GM10266 (cell line): ENCODE results near the gene TRIM37.

Source experiments
- DNase-seq: peaks from one replicate; pipeline ENCODE4 v3.0.0; 2012; ENCODE audit errors: extremely low spot score
- TF ChIP-seq, protein P1 (sequence below): IDR thresholded peaks from 2 replicates; pipeline ENCODE4 v1.5.1; 2012; ENCODE audit warnings: mild to moderate bottlenecking, low read depth; ENCODE audit not compliant: control insufficient read depth, insufficient read depth; ENCODE audit errors: missing control alignments

The TRIM37 gene

DNA sequence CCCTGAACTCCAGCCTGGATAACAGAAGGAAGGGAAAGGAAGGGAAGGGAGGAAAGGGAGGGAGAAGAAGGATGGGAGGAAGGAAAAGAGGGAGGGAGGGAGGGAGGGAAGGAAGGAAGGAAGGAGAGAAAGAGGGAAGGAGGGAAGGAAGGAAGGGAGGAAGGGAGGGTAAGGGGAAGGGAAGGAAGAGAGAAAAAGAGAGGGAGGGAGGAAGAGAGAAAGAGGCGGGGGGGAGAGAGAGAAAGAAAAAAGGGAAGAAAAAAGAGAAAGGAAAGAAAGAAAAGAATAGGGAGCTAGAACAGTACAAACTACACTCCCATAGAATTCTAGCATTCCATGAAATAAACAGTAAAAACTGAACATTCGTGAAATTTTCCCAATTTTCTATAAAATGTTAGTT, 23.1 kb upstream of the TRIM37 start:
- no peak for DNase-seq
- TF ChIP-seq, protein P1, sequence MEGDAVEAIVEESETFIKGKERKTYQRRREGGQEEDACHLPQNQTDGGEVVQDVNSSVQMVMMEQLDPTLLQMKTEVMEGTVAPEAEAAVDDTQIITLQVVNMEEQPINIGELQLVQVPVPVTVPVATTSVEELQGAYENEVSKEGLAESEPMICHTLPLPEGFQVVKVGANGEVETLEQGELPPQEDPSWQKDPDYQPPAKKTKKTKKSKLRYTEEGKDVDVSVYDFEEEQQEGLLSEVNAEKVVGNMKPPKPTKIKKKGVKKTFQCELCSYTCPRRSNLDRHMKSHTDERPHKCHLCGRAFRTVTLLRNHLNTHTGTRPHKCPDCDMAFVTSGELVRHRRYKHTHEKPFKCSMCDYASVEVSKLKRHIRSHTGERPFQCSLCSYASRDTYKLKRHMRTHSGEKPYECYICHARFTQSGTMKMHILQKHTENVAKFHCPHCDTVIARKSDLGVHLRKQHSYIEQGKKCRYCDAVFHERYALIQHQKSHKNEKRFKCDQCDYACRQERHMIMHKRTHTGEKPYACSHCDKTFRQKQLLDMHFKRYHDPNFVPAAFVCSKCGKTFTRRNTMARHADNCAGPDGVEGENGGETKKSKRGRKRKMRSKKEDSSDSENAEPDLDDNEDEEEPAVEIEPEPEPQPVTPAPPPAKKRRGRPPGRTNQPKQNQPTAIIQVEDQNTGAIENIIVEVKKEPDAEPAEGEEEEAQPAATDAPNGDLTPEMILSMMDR, result no peak

DNA sequence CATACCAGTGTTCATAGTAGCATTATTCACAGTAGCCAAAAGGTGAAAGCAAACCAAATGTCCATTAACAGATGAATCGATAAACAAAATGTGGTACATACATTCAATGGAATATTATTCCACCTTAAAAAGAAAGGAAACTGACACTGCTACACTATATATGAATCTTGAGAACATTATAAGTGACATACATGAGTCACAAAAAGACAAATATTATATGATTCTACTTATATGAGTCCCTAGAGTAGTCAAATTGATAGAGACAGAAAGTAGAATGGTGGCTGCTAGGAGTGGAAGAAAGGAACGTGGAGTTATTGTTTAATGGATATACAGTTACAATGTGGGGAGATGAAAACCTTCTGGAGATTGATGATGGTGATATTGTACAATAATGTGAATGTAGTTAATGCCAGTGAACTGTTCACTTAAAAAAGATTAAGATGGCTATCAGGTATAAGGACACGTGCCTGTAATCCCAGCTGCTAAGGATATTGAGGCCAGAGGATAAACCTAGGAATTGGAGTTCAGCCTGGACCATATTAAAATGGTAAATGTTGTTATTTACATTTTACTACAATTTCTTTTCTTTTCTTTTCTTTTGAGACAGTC, 20.2 kb upstream of the TRIM37 start:
- no peak for DNase-seq
- TF ChIP-seq, protein P1, result no peak

DNA sequence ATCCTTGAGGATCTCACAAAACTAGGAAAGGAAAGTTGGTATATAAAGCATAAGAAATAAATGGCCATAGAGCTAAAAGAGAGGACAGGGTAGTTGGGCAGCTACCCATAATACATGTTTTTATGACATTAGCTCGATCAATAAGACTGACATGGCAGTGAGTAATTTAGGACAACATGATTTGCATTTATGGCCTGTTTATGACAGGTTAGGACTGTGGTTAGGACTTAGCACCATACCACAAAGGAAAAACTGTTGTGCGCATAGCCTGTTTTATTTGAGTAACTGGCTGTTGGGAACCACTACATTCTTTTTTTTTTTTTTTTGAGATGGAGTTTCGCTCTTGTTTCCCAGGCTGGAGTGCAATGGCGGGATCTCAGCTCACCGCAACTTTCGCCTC, 18.0 kb upstream of the TRIM37 start:
- DNase-seq, result no peak
- TF ChIP-seq, protein P1, result no peak

DNA sequence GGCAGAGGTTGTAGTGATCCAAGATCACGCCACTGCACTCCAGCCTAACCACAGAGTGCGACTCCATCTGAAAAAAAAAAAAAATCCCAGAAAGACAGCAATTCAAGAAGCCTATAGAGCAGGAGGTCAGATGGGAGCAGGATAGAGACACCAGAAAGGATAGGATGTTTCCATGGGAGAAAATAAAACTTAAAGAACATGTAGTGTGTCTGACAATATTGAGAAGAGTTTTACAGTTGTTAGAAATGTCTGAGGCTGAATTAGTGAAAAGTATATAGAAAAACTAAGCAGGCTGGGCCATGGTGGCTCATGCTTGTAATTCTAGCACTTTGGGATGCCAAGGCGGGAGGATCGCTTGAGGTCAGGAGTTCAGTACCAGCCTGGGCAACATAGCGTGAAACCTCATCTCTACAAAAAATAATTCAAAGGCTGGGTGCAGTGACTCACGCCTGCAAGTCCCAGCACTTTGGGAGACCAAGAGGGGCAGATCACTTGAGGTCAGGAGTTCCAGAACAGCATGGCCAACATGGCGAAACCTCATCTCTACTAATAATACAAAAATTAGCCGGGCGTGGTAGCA, 15.3 kb upstream of the TRIM37 start:
- TF ChIP-seq, protein P1, result no peak
- DNase-seq, result no peak

DNA sequence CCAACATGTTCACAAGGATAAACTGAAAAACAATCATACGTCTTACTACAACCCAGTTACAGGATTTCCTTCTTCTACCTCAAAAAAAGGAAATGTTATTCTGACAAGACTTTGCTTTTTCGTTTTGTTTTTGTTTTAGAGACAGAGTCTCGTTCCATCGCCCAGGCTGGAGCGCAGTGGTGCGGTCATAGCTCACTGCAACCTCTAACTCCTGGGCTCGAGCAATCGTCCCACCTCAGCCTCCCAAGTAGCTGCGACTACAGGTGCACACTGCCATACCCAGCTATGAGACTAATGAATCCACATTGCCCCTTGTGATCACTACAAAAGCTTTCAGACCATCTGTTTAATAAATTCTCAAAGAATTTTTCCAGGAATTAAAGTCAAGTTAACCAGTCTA, 8.8 kb upstream of the TRIM37 start:
- DNase-seq, result no peak

DNA sequence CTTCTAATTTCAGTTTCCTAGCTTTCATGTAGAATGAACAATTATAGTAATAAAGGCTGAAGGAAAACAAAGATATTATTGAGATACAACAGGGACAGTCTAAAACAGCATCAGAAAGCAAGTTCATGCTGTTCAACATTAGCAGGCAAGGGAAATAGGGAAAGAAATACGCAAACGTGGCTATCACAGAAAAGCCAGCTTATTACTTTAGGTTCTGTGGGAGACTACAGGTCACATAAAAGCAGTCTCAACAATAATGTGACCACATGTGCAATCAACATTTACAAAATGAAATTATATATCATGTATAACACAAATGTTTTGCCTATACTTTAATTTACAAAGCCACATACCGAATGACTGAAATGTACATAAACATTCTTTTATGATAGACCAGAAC, 4.9 kb upstream of the TRIM37 start:
- TF ChIP-seq, protein P1, result no peak
- DNase-seq, result no peak

More for the DNA sequence above, 8.8 kb upstream of the TRIM37 start:
- TF ChIP-seq, protein P1, result no peak

DNA sequence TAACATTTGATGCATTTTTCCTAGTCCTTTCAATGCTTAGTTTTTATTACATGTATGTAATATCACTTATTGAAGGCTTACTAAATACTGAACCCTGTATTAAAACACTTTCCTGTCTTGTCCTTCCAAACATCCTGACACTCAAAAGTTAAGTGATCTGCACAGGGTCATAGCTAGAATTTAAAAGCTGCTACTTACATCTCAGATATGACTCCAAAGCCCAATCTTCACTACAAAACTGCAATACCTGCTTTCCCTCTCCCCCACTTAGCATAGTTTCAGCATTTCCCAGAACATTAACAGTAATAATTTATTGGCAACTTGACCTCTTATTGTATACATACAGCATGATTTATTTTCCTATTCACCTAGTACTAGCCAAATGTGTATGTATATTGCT, 4.3 kb upstream of the TRIM37 start:
- no peak for DNase-seq
- TF ChIP-seq, protein P1, result no peak
